OCI-LY1 (cell line): Measurements from ENCODE around the gene PIKFYVE.

Experiments used
- H2AFZ ChIP-seq: fragments of 200-600 bp; sonication (generic), shearing (Covaris generic); 2 replicates; pipeline ENCODE4 v1.6.0; 2014; ENCODE audit warnings: antibody characterized with exemption, mild to moderate bottlenecking, low read length
- H3F3A ChIP-seq: fragments of 200-600 bp; sonication (generic), shearing (Covaris generic); 2 replicates; pipeline ENCODE4 v1.6.0; 2014; ENCODE audit warnings: mild to moderate bottlenecking, antibody characterized with exemption, low read length, moderate library complexity; ENCODE audit not compliant: insufficient read depth
- H3K27ac ChIP-seq: fragments of 200-600 bp; sonication (generic); 2 replicates; pipeline ENCODE4 v1.5.1; 2014; ENCODE audit warnings: low read length, mixed run types, mild to moderate bottlenecking, low read depth; ENCODE audit not compliant: poor library complexity, severe bottlenecking
- H3K27me3 ChIP-seq: fragments of 200-600 bp; sonication (generic); 2 replicates; pipeline ENCODE4 v1.6.0; 2014; ENCODE audit warnings: antibody characterized with exemption, mild to moderate bottlenecking, low read length, moderate library complexity; ENCODE audit not compliant: insufficient read depth
- H3K36me3 ChIP-seq: fragments of 200-600 bp; sonication (generic); 2 replicates; pipeline ENCODE4 v1.6.1; 2014; ENCODE audit warnings: mild to moderate bottlenecking, antibody characterized with exemption, low read length, moderate library complexity, mixed read lengths; ENCODE audit not compliant: insufficient read depth
- H3K4me1 ChIP-seq: fragments of 200-600 bp; sonication (generic); 2 replicates; pipeline ENCODE4 v1.5.1; 2014; ENCODE audit warnings: mild to moderate bottlenecking, low read length, moderate library complexity; ENCODE audit not compliant: insufficient read depth, severe bottlenecking
- H3K4me2 ChIP-seq: fragments of 200-600 bp; sonication (generic), shearing (Covaris generic); 2 replicates; pipeline ENCODE4 v1.6.1; 2014; ENCODE audit warnings: low read length
- H3K4me3 ChIP-seq: fragments of 200-600 bp; sonication (generic); 2 replicates; pipeline ENCODE4 v1.5.1; 2014; ENCODE audit warnings: low read length, low read depth, mild to moderate bottlenecking, mixed read lengths; ENCODE audit not compliant: poor library complexity, severe bottlenecking
- H3K79me2 ChIP-seq: fragments of 200-600 bp; shearing (Covaris generic); 2 replicates; pipeline ENCODE4 v1.6.1; 2016; ENCODE audit warnings: mixed run types, low read length, mixed read lengths; ENCODE audit not compliant: insufficient read depth
- H3K9ac ChIP-seq: fragments of 200-600 bp; sonication (generic), shearing (Covaris generic); 2 replicates; pipeline ENCODE4 v1.6.1; 2014; ENCODE audit warnings: mild to moderate bottlenecking, low read length, mixed read lengths
- H3K9me2 ChIP-seq: fragments of 200-600 bp; sonication (generic), shearing (Covaris generic); 2 replicates; pipeline ENCODE4 v1.6.1; 2014; ENCODE audit warnings: low read depth, mild to moderate bottlenecking, low read length, mixed read lengths
- H3K9me3 ChIP-seq: fragments of 200-600 bp; shearing (Covaris generic); 2 replicates; pipeline ENCODE4 v1.6.1; 2014; ENCODE audit warnings: low read length, mixed read lengths
- H4K20me1 ChIP-seq: fragments of 200-600 bp; sonication (generic), shearing (Covaris generic); 2 replicates; pipeline ENCODE4 v1.6.0; 2016; ENCODE audit warnings: mild to moderate bottlenecking, low read length; ENCODE audit not compliant: insufficient read depth
- EZH2 ChIP-seq: fragments of 200-600 bp; sonication (generic), shearing (Covaris generic); IDR thresholded peaks from 2 replicates; pipeline ENCODE4 v1.8.0; 2017; ENCODE audit warnings: borderline replicate concordance, mixed run types, mild to moderate bottlenecking, antibody characterized with exemption, low read length, moderate library complexity, mixed read lengths
- TF ChIP-seq, protein P1 (sequence below): fragments of 200-600 bp; sonication (generic), shearing (Covaris generic); IDR thresholded peaks from 2 replicates; pipeline ENCODE4 v1.5.1; 2017; ENCODE audit warnings: mild to moderate bottlenecking, antibody characterized with exemption, low read length, moderate library complexity, mixed read lengths

Gene PIKFYVE

DNA sequence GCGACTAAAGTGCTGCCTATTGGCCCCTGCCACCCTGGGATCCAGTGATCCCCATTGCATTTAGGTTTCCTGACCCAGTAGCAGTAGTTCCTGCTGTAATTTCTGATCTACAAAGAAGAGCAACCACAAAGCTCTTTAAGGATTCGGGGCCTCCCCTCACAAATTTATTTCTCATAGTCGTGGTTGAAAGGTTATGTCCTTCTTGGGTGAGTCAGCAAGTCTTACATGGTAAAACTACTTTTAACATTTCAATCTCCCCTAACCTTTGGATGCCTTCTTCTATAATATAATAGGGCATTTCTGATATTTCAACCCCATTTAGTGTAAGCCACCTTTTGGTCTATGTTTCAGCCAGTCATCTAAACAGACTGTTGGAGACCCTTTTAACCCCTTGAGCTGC lies 14.9 kb downstream of the PIKFYVE start:
- H3K79me2 ChIP-seq = no peaks in the 10 kb centered on the region
- no peak overlapping the region for H3K9ac ChIP-seq
- no peak for TF ChIP-seq EZH2
- TF ChIP-seq, protein P1, sequence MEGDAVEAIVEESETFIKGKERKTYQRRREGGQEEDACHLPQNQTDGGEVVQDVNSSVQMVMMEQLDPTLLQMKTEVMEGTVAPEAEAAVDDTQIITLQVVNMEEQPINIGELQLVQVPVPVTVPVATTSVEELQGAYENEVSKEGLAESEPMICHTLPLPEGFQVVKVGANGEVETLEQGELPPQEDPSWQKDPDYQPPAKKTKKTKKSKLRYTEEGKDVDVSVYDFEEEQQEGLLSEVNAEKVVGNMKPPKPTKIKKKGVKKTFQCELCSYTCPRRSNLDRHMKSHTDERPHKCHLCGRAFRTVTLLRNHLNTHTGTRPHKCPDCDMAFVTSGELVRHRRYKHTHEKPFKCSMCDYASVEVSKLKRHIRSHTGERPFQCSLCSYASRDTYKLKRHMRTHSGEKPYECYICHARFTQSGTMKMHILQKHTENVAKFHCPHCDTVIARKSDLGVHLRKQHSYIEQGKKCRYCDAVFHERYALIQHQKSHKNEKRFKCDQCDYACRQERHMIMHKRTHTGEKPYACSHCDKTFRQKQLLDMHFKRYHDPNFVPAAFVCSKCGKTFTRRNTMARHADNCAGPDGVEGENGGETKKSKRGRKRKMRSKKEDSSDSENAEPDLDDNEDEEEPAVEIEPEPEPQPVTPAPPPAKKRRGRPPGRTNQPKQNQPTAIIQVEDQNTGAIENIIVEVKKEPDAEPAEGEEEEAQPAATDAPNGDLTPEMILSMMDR = no peak
- no peaks in the 10 kb centered on the region for H3F3A ChIP-seq
- H4K20me1 ChIP-seq = no peaks in the 10 kb centered on the region
- H2AFZ ChIP-seq = no peak overlapping the region
- H3K36me3 ChIP-seq = peaks cover 90% of the 10 kb centered on the region
- H3K27ac ChIP-seq = no peak overlapping the region
- no peak overlapping the region for H3K4me2 ChIP-seq
- no peak overlapping the region for H3K4me3 ChIP-seq
- no peaks in the 10 kb centered on the region for H3K27me3 ChIP-seq
- H3K9me2 ChIP-seq = no peaks in the 10 kb centered on the region
- H3K4me1 ChIP-seq = no peaks in the 10 kb centered on the region
- no peaks in the 10 kb centered on the region for H3K9me3 ChIP-seq

DNA sequence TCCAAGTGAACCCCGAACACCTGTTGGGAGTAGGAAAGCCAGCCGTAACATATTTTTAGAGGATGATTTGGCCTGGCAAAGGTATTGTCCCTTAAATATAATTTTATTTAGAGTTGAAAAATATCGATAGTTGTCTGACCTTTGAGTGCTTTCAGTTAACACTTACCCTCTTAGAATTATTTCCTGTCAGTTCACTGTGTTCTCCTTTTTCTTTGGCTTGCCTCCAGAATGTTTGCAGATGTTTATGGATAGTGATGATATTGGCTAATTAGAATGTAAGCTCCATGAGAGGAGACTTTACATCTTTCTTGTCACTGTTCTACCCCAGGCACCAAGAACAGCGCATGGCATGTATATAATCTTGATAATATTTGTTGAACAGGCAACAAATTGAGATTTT lies 19.8 kb downstream of the PIKFYVE start:
- 0 out of 2 replicates have a peak, but pooled peaks cover 7% of the 10 kb centered on the region for H3K9me3 ChIP-seq
- H3K36me3 ChIP-seq = peaks cover 83% of the 10 kb centered on the region
- H4K20me1 ChIP-seq = no peaks in the 10 kb centered on the region
- H3K4me2 ChIP-seq = no peak overlapping the region
- no peaks in the 10 kb centered on the region for H3K4me1 ChIP-seq
- H3K4me3 ChIP-seq = no peak overlapping the region
- no peak for TF ChIP-seq EZH2
- TF ChIP-seq, protein P1 = no peak
- no peaks in the 10 kb centered on the region for H3F3A ChIP-seq
- H3K27me3 ChIP-seq = no peaks in the 10 kb centered on the region
- no peak overlapping the region for H2AFZ ChIP-seq
- no peaks in the 10 kb centered on the region for H3K9me2 ChIP-seq
- no peaks in the 10 kb centered on the region for H3K79me2 ChIP-seq
- no peak overlapping the region for H3K27ac ChIP-seq
- H3K9ac ChIP-seq = no peak overlapping the region

DNA sequence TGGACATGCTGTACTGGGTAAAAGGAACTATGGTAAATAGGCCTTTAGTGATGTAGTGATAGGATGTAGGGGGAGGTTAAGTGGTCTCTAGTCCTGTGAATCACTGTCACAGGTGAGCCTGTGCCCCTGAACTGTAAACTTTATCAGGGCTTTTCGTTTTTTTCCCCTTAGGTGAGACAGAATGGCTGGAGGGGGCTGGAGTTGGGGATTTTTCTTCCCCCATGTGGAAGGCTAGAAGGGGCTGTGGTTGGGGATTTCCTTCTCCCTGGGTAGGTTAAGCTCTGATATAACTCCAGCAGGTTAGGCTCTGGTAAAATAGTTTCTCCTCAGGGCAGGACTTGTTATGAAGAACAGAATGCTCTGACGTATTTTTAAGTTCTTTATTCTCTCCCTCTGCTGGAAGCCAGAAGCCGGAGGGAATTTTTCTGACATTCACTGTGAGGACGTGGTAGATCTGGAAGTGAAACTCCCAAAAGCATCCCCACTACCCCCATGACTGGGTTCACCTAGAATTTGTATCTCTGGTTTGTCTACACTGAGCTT lies 28.5 kb downstream of the PIKFYVE start:
- Histone ChIP-seq H3K4me3 (no peak overlapping the region), H4K20me1 (no peaks in the 10 kb centered on the region), H3K79me2 (no peaks in the 10 kb centered on the region), H3K36me3 (peaks cover 74% of the 10 kb centered on the region), H2AFZ (no peak overlapping the region), H3K27ac (no peak overlapping the region), H3K9me2 (no peaks in the 10 kb centered on the region), H3K4me1 (no peaks in the 10 kb centered on the region), H3K27me3 (no peaks in the 10 kb centered on the region), H3K4me2 (no peak overlapping the region), H3K9me3 (peaks cover 10% of the 10 kb centered on the region; the same call in 1 of the 2 replicates), H3K9ac (no peak overlapping the region), H3F3A (no peaks in the 10 kb centered on the region)
- TF ChIP-seq, protein P1 = no peak
- TF ChIP-seq EZH2 = no peak
